GM23338 (cell line): Measurements from ENCODE around the gene DNAJC16. TPM values are rescaled to one million over a fixed set of nuclear protein-coding genes. Genes with fewer than 3 reads are reported as not detected.

Experiments
- ATAC-seq: fragments of 200-7000 bp; cut with Tn5 transposase; 3 replicates; pipeline ENCODE4 v1.9.1; 2020
- DNase-seq: peaks from one replicate; pipeline ENCODE4 v3.0.0-alpha.2; 2015; ENCODE audit warnings: low spot score
- H2AFZ ChIP-seq: fragments of 200-600 bp; sonication (generic); 2 replicates; pipeline ENCODE4 v1.8.0; 2016; ENCODE audit warnings: antibody characterized with exemption, mild to moderate bottlenecking, moderate library complexity
- H3F3A ChIP-seq: fragments of 200-600 bp; sonication (generic); replicated peaks from 2 replicates; pipeline ENCODE4 v1.8.0; 2017; ENCODE audit warnings: antibody characterized with exemption, mixed run types, low read depth
- H3K27ac ChIP-seq: fragments of 200-600 bp; sonication (generic); 2 replicates; pipeline ENCODE4 v1.6.1; 2016; ENCODE audit warnings: low read depth
- H3K27me3 ChIP-seq: fragments of 200-600 bp; sonication (generic); 2 replicates; pipeline ENCODE4 v1.8.0; 2016; ENCODE audit warnings: mild to moderate bottlenecking, mixed run types, moderate library complexity; ENCODE audit not compliant: insufficient read depth
- H3K36me3 ChIP-seq: fragments of 200-600 bp; sonication (generic); 2 replicates; pipeline ENCODE4 v1.8.0; 2016; ENCODE audit warnings: mild to moderate bottlenecking; ENCODE audit not compliant: insufficient read depth
- H3K4me1 ChIP-seq: fragments of 200-600 bp; sonication (generic); 2 replicates; pipeline ENCODE4 v1.8.0; 2016; ENCODE audit warnings: mild to moderate bottlenecking, moderate library complexity; ENCODE audit not compliant: insufficient read depth
- H3K4me2 ChIP-seq: fragments of 200-600 bp; sonication (generic); 2 replicates; pipeline ENCODE4 v1.7.1; 2017; ENCODE audit warnings: mixed run types
- H3K4me3 ChIP-seq: fragments of 200-600 bp; sonication (generic); 2 replicates; pipeline ENCODE4 v1.6.1; 2016; ENCODE audit warnings: mixed run types
- H3K79me2 ChIP-seq: fragments of 200-600 bp; sonication (generic); replicated peaks from 2 replicates; pipeline ENCODE4 v1.8.0; 2017; ENCODE audit warnings: mild to moderate bottlenecking; ENCODE audit not compliant: insufficient read depth
- H3K9me2 ChIP-seq: fragments of 200-600 bp; sonication (generic); 2 replicates; pipeline ENCODE4 v1.8.0; 2017; ENCODE audit not compliant: insufficient read depth
- H4K20me1 ChIP-seq: fragments of 200-600 bp; sonication (generic); replicated peaks from 2 replicates; pipeline ENCODE4 v1.8.0; 2017; ENCODE audit warnings: mild to moderate bottlenecking; ENCODE audit not compliant: insufficient read depth
- H3K27ac Mint-ChIP-seq: 2 replicates; pipeline ENCODE4 v1.8.0; 2020; ENCODE audit warnings: inconsistent platforms, mild to moderate bottlenecking, moderate library complexity, mixed read lengths
- H3K27me3 Mint-ChIP-seq: 3 replicates; pipeline ENCODE4 v1.8.0; 2022; ENCODE audit warnings: low read depth, mild to moderate bottlenecking, moderate library complexity, mixed read lengths, inconsistent platforms; ENCODE audit not compliant: insufficient read depth, poor library complexity
- H3K36me3 Mint-ChIP-seq: 3 replicates; pipeline ENCODE4 v1.8.0; 2021; ENCODE audit warnings: low read depth, mild to moderate bottlenecking, inconsistent platforms, moderate library complexity, mixed read lengths
- H3K4me1 Mint-ChIP-seq: 3 replicates; pipeline ENCODE4 v1.8.0; 2020; ENCODE audit warnings: mild to moderate bottlenecking, inconsistent platforms, mixed read lengths
- H3K4me3 Mint-ChIP-seq: 3 replicates; pipeline ENCODE4 v1.8.0; 2021; ENCODE audit warnings: moderate library complexity, mild to moderate bottlenecking, inconsistent platforms, mixed read lengths
- H3K9me3 Mint-ChIP-seq: 3 replicates; pipeline ENCODE4 v1.8.0; 2020; ENCODE audit warnings: moderate library complexity, mild to moderate bottlenecking, inconsistent platforms, mixed read lengths
- JUNB ChIP-seq: IDR thresholded peaks from one replicate; pipeline ENCODE4 v1.6.1; 2016; ENCODE audit warnings: antibody characterized with exemption; ENCODE audit not compliant: unreplicated experiment
- REST ChIP-seq: IDR thresholded peaks from one replicate; pipeline ENCODE4 v1.6.1; 2018; ENCODE audit warnings: antibody characterized with exemption; ENCODE audit not compliant: unreplicated experiment
- ZNF114 ChIP-seq: fragments of 250-450 bp; sonication (Bioruptor Pico); IDR thresholded peaks from 2 replicates; pipeline ENCODE4 v1.5.0; 2020; ENCODE audit warnings: mild to moderate bottlenecking, moderate library complexity
- ZNF331 ChIP-seq: fragments of 250-450 bp; sonication (Bioruptor Pico); IDR thresholded peaks from 2 replicates; pipeline ENCODE4 v1.5.0; 2020; ENCODE audit warnings: low read depth, mild to moderate bottlenecking, moderate library complexity
- ZNF462 ChIP-seq: fragments of 250-450 bp; sonication (Bioruptor Pico); IDR thresholded peaks from 2 replicates; pipeline ENCODE4 v1.5.0; 2020; ENCODE audit warnings: mild to moderate bottlenecking, moderate library complexity
- polyA plus RNA-seq: library from polyadenylated mRNA; unstranded; fragments of >200 nt; fragmentation: Nextera tagmentation; extraction: Ambion mirVana; gene quantifications from 2 replicates; pipeline ENCODE4 v1.2.1, GENCODE V29; 2016
- total RNA-seq: library from RNA; depleted of rRNA; stranded (reverse); fragments of >200 nt; shearing (Covaris generic); gene quantifications from 2 replicates; pipeline ENCODE4 v1.2.3, GENCODE V29; 2014

The DNAJC16 gene
- total and polyA plus RNA-seq, 2 experiments from 2014 or later = 6.3 to 18.0 TPM

- TF ChIP-seq ZNF462 = no peak
- TF ChIP-seq JUNB = no peak
- TF ChIP-seq ZNF114 = no peak
Observed at GRCh38 chr1:15598436-15598835, 71.8 kb downstream of the DNAJC16 start (continued).

GRCh38 chr1:15603050-15603965, 76.7 kb downstream of the DNAJC16 start:
- H4K20me1 ChIP-seq = no peaks in the 10 kb centered on the region
- no peaks in the 10 kb centered on the region for H3K36me3 ChIP-seq
- DNase-seq (peak; percentile 99), ATAC-seq (peak; percentile 95)
- no peaks in the 10 kb centered on the region for H3K79me2 ChIP-seq
- 0 out of 2 replicates have a peak overlapping the region, but pooled peaks have one; percentile 46 for H3K27ac ChIP-seq
- H3F3A ChIP-seq = peaks cover 7% of the 10 kb centered on the region; the same call in 1 of the 2 replicates
- Mint-ChIP-seq H3K27me3 (peaks cover 11% of the 10 kb centered on the region), H3K4me1 (peaks cover 2% of the 10 kb centered on the region; the same call in 1 of the 3 replicates), H3K27ac (peak overlapping the region; percentile 23; the same call in 1 of the 2 replicates), H3K4me3 (peak overlapping the region; percentile 77), H3K36me3 (no peaks in the 10 kb centered on the region), H3K9me3 (peaks cover 8% of the 10 kb centered on the region; the same call in 2 of the 3 replicates)
- peak overlapping the region; percentile 71 for H3K4me3 ChIP-seq
- H3K4me2 ChIP-seq = peak overlapping the region; percentile 97
- H3K9me2 ChIP-seq = peaks cover 5% of the 10 kb centered on the region; the same call in 1 of the 2 replicates
- peak overlapping the region; percentile 100 for H2AFZ ChIP-seq
- no peaks in the 10 kb centered on the region for H3K4me1 ChIP-seq
- H3K27me3 ChIP-seq = peaks cover 10% of the 10 kb centered on the region; the same call in 1 of the 2 replicates
- no peak for TF ChIP-seq ZNF331 (CRISPR knock-in tag)
- TF ChIP-seq REST = no peak
